HEK293 (cell line): ENCODE results near the gene ARHGAP8.

Source experiments
- CTCF ChIA-PET: fragments of 350-600 bp; formaldehyde crosslinking; extraction: SDS; loops from one replicate; lab custom pipeline; 2021; ENCODE audit warnings: antibody characterized with exemption; lab: Yijun Ruan, JAX
- POLR2A ChIA-PET: fragments of 300-600 bp; formaldehyde crosslinking; extraction: SDS; loops from one replicate; lab custom pipeline; 2020; ENCODE audit warnings: antibody characterized with exemption, inconsistent platforms; lab: Yijun Ruan, JAX
- H3K27ac ChIP-seq: fragments of 200-500 bp; sonication (Bioruptor generic); 2 replicates; pipeline ENCODE4 v1.5.1; 2014; ENCODE audit warnings: low read depth, low read length, control low read depth, inconsistent platforms; ENCODE audit errors: extremely low read depth
- H3K36me3 ChIP-seq, 2 experiments: fragments of 200-500 bp in 1 of 2; sonication (Bioruptor generic) in 1 of 2; 1 replicate in 1 of 2; 2 replicates in 1 of 2; pipeline ENCODE4 v1.5.1; 2014 to 2017; ENCODE audit warnings: inconsistent platforms in 2 of 2, low read length in 2 of 2; ENCODE audit not compliant: control insufficient read depth in 2 of 2, insufficient read depth in 1 of 2
- H3K4me1 ChIP-seq: fragments of 200-500 bp; sonication (Bioruptor generic); 2 replicates; pipeline ENCODE4 v1.5.1; 2014; ENCODE audit warnings: mild to moderate bottlenecking, low read length, inconsistent platforms; ENCODE audit not compliant: control insufficient read depth, insufficient read depth
- H3K4me3 ChIP-seq: 2 replicates; pipeline ENCODE4 v1.5.1; 2011; ENCODE audit warnings: low read depth, mild to moderate bottlenecking, control low read depth, low read length, moderate library complexity
- H3K9me3 ChIP-seq: fragments of 200-500 bp; sonication (Bioruptor generic); 2 replicates; pipeline ENCODE4 v1.5.1; 2014; ENCODE audit warnings: low read depth, low read length, inconsistent platforms; ENCODE audit not compliant: control insufficient read depth, insufficient read depth
- ATF2 ChIP-seq: fragments of 450-650 bp; formaldehyde crosslinking; IDR thresholded peaks from 2 replicates; pipeline ENCODE4 v1.5.1; 2016; ENCODE audit warnings: missing biosample characterization, missing genetic modification characterization, low read depth
- CTCF ChIP-seq: fragments of 450-650 bp; formaldehyde crosslinking; IDR thresholded peaks from 2 replicates; pipeline ENCODE4 v1.5.1; 2016; ENCODE audit warnings: missing biosample characterization, missing genetic modification characterization
- HIC1 ChIP-seq: fragments of 450-650 bp; formaldehyde crosslinking; IDR thresholded peaks from 2 replicates; pipeline ENCODE4 v1.5.1; 2016; ENCODE audit warnings: missing biosample characterization, missing genetic modification characterization
- HOXD13 ChIP-seq: sonication (generic); formaldehyde crosslinking; IDR thresholded peaks from 2 replicates; pipeline ENCODE4 v1.8.0; 2022; ENCODE audit warnings: missing genetic modification reagents, borderline replicate concordance
- RBAK ChIP-seq: fragments of 450-650 bp; formaldehyde crosslinking; IDR thresholded peaks from 2 replicates; pipeline ENCODE4 v1.5.1; 2016; ENCODE audit warnings: missing biosample characterization, missing genetic modification characterization
- TCF7L2 ChIP-seq: IDR thresholded peaks from 2 replicates; pipeline ENCODE4 v1.6.1; 2011; ENCODE audit warnings: low read depth, mild to moderate bottlenecking, inconsistent platforms, low read length, moderate library complexity, borderline replicate concordance
- YY2 ChIP-seq: fragments of 450-650 bp; formaldehyde crosslinking; IDR thresholded peaks from 2 replicates; pipeline ENCODE4 v1.5.1; 2016; ENCODE audit warnings: missing biosample characterization, missing genetic modification characterization
- ZEB2 ChIP-seq: fragments of 450-650 bp; formaldehyde crosslinking; IDR thresholded peaks from 2 replicates; pipeline ENCODE4 v1.5.1; 2016; ENCODE audit warnings: missing biosample characterization, missing genetic modification characterization
- ZNF174 ChIP-seq: fragments of 450-650 bp; formaldehyde crosslinking; IDR thresholded peaks from 2 replicates; pipeline ENCODE4 v1.5.0; 2017; ENCODE audit warnings: missing biosample characterization, mild to moderate bottlenecking, missing genetic modification characterization
- ZNF18 ChIP-seq: fragments of 450-650 bp; formaldehyde crosslinking; IDR thresholded peaks from 2 replicates; pipeline ENCODE4 v1.5.1; 2016; ENCODE audit warnings: missing biosample characterization, missing genetic modification characterization
- ZNF354C ChIP-seq: fragments of 450-650 bp; formaldehyde crosslinking; IDR thresholded peaks from 2 replicates; pipeline ENCODE4 v1.5.1; 2016; ENCODE audit warnings: missing biosample characterization, missing genetic modification characterization, low read depth, borderline replicate concordance
- ZNF391 ChIP-seq: fragments of 450-650 bp; formaldehyde crosslinking; IDR thresholded peaks from 2 replicates; pipeline ENCODE4 v1.5.1; 2016; ENCODE audit warnings: low read depth, missing biosample characterization, missing genetic modification characterization, borderline replicate concordance
- ZNF555 ChIP-seq: fragments of 450-650 bp; formaldehyde crosslinking; conservative IDR thresholded peaks from 2 replicates; pipeline ENCODE4 v1.5.1; 2017; ENCODE audit warnings: missing biosample characterization, mild to moderate bottlenecking, missing genetic modification characterization, inconsistent platforms
- ZNF580 ChIP-seq: fragments of 450-650 bp; formaldehyde crosslinking; IDR thresholded peaks from 2 replicates; pipeline ENCODE4 v1.5.1; 2016; ENCODE audit warnings: missing biosample characterization, missing genetic modification characterization
- ZNF692 ChIP-seq: fragments of 450-650 bp; formaldehyde crosslinking; IDR thresholded peaks from 2 replicates; pipeline ENCODE4 v1.5.1; 2016; ENCODE audit warnings: missing biosample characterization, missing genetic modification characterization
- ZNF747 ChIP-seq: fragments of 450-650 bp; formaldehyde crosslinking; IDR thresholded peaks from 2 replicates; pipeline ENCODE4 v1.5.1; 2016; ENCODE audit warnings: missing biosample characterization, missing genetic modification characterization
- ZSCAN4 ChIP-seq: fragments of 450-650 bp; formaldehyde crosslinking; IDR thresholded peaks from 2 replicates; pipeline ENCODE4 v1.5.1; 2017; ENCODE audit warnings: missing biosample characterization, missing genetic modification characterization
- ZXDB ChIP-seq: fragments of 450-650 bp; formaldehyde crosslinking; IDR thresholded peaks from 2 replicates; pipeline ENCODE4 v1.5.1; 2016; ENCODE audit warnings: missing biosample characterization, missing genetic modification characterization

The ARHGAP8 gene

GRCh38 chr22:44731357-44731970 lies 20.9 kb upstream of the ARHGAP8 start:
- Histone ChIP-seq H3K4me1 (no peaks in the 10 kb centered on the region), H3K36me3 (peaks cover 0 to 16% of the 10 kb centered on the region in 2 experiments; a peak in 1 of 3 replicates), H3K27ac (no peak overlapping the region), H3K4me3 (no peak overlapping the region), H3K9me3 (no peaks in the 10 kb centered on the region)
- ChIA-PET POLR2A (interaction anchor here (2.0 kb wide), 1 partner anchor 28 kb away, joined by 4 read pairs; no protein-coding TSS in a partner anchor), CTCF (interaction anchor here (0.6 to 0.9 kb wide), 2 partner anchors 25 to 42 kb away, joined by 3 to 5 read pairs; no protein-coding TSS in a partner anchor)
- TF ChIP-seq ZNF692 (tag by site-specific recombination) (no peak), ZNF555 (tag by site-specific recombination) (no peak), ZEB2 (tag by site-specific recombination) (peak; percentile 98; the same call in 1 of the 2 replicates), RBAK (tag by site-specific recombination) (no peak), ZSCAN4 (no peak), HOXD13 (CRISPR knock-in tag) (no peak), ZNF747 (tag by site-specific recombination) (no peak), ZNF354C (tag by site-specific recombination) (no peak)

GRCh38 chr22:44732017-44732561 lies 20.3 kb upstream of the ARHGAP8 start:
- ChIA-PET POLR2A (interaction anchor here (0.6 to 2.0 kb wide), 2 partner anchors 29 to 130 kb away, joined by 4 read pairs; no protein-coding TSS in a partner anchor), CTCF (interaction anchor here (0.9 to 5.1 kb wide), 2 partner anchors 35 to 43 kb away, joined by 5 to 70 read pairs; no protein-coding TSS in a partner anchor)
- no peaks in the 10 kb centered on the region for H3K9me3 ChIP-seq
- TF ChIP-seq ZNF391 (no peak), CTCF (tag by site-specific recombination) (no peak), HIC1 (peak; percentile 77)
- TF ChIP-seq, all 188 proteins: peak for 1
- Histone ChIP-seq H3K4me3 (no peak overlapping the region), H3K27ac (no peak overlapping the region), H3K4me1 (no peaks in the 10 kb centered on the region), H3K36me3 (peaks cover 0 to 14% of the 10 kb centered on the region in 2 experiments; a peak in 1 of 3 replicates)

- H3K27ac ChIP-seq = no peak overlapping the region
- no peaks in the 10 kb centered on the region for H3K4me1 ChIP-seq
- ChIA-PET POLR2A (interaction anchor here (0.6 kb wide), 1 partner anchor 131 kb away, joined by 4 read pairs; no protein-coding TSS in a partner anchor), CTCF (interaction anchor here (0.6 to 5.1 kb wide), 4 partner anchors 36 to 91 kb away, joined by 3 to 70 read pairs (median 4); no protein-coding TSS in a partner anchor)
- TF ChIP-seq YY2 (no peak), ZXDB (tag by site-specific recombination) (no peak), ZNF18 (peak; percentile 82; the same call in 1 of the 2 replicates), ATF2 (tag by site-specific recombination) (no peak), ZNF580 (no peak), TCF7L2 (no peak), ZNF174 (no peak)
- TF ChIP-seq, all 188 proteins: peak for 1
- Histone ChIP-seq H3K4me3 (no peak overlapping the region), H3K9me3 (no peaks in the 10 kb centered on the region), H3K36me3 (peaks cover 0 to 10% of the 10 kb centered on the region in 2 experiments; a peak in 1 of 3 replicates)
Measured at GRCh38 chr22:44732661-44733060, 19.7 kb upstream of the ARHGAP8 start.
